ENCODE measurements around the gene BCORL1.
A peak's percentile ranks its signal among the peaks of the same experiment; 100 is the strongest.

- TF ChIP-seq CTCF (IDR thresholded peaks at IDR 0.05): 0 out of 2 replicates have a peak, but pooled peaks have one; percentile 15
- peak; percentile 34; the same call in 1 of the 2 replicates for TF ChIP-seq MXI1 (IDR thresholded peaks at IDR 0.05; ENCODE audit: low read depth, low read length)
- no peak for TF ChIP-seq GATA2 (CRISPR knock-in tag; IDR thresholded peaks at IDR 0.05)
- peak; percentile 27; the same call in 1 of the 2 replicates for TF ChIP-seq SIN3A (IDR thresholded peaks at IDR 0.05; ENCODE audit: borderline replicate concordance, low read depth, low read length)
- no peak for TF ChIP-seq FOXM1 (IDR thresholded peaks at IDR 0.05; ENCODE audit: low read depth)
- TF ChIP-seq YY1 (IDR thresholded peaks at IDR 0.05; ENCODE audit: low read depth): no peak
- peak; percentile 70 for TF ChIP-seq CHD2 (IDR thresholded peaks at IDR 0.05; ENCODE audit: low read length, partially characterized antibody)
- TF ChIP-seq USF2 (IDR thresholded peaks at IDR 0.05; ENCODE audit: borderline replicate concordance, low read depth, low read length): no peak
- no peak for TF ChIP-seq SMC3 (IDR thresholded peaks at IDR 0.05; ENCODE audit: low read depth, low read length)
- peak; percentile 48; the same call in 1 of the 2 replicates for TF ChIP-seq REST (IDR thresholded peaks at IDR 0.05; ENCODE audit: low read depth, low read length)
- TF ChIP-seq GABPA (IDR thresholded peaks at IDR 0.05; ENCODE audit: low read depth): peak; percentile 44; the same call in 1 of the 2 replicates
- TF ChIP-seq ELF1 (IDR thresholded peaks at IDR 0.05): no peak; the same call in 1 of the 2 replicates
- 0 out of 2 replicates have a peak, but pooled peaks have one; percentile 7 for TF ChIP-seq TCF12 (IDR thresholded peaks at IDR 0.05)
- TF ChIP-seq RCOR1 (IDR thresholded peaks at IDR 0.05; ENCODE audit: low read length): no peak
These were observed at the start of gene BCORL1 for GRCh38 chrX:129982300-129983251.

Data from SK-N-SH (cell line).